Mucosa of descending colon (tissue), 3 donors: ENCODE results near the gene ZSWIM6. TPM values are rescaled to one million over a fixed set of nuclear protein-coding genes. Genes with fewer than 3 reads are reported as not detected.

Source experiments
- ATAC-seq: fragments of 200-7000 bp; cut with Tn5 transposase; one replicate; pipeline ENCODE4 v1.9.1; 2020; ENCODE audit warnings: mild to moderate bottlenecking, moderate library complexity
- DNase-seq, 3 donors: peaks; one replicate each; pipeline ENCODE4 v3.0.0-alpha.2; 2020
- H3K36me3 ChIP-seq: fragments of 200-600 bp; one replicate; pipeline ENCODE4 v1.8.0; 2021; ENCODE audit warnings: low read depth, mild to moderate bottlenecking
- H3K4me1 ChIP-seq: fragments of 200-600 bp; one replicate; pipeline ENCODE4 v1.8.0; 2021; ENCODE audit warnings: low read depth, mild to moderate bottlenecking
- H3K4me3 ChIP-seq: fragments of 200-600 bp; one replicate; pipeline ENCODE4 v1.8.0; 2021; ENCODE audit warnings: mild to moderate bottlenecking
- H3K9me3 ChIP-seq: fragments of 200-600 bp; one replicate; pipeline ENCODE4 v1.8.0; 2021; ENCODE audit warnings: mild to moderate bottlenecking
- intact Hi-C, 2 donors: fragments of 100-400 bp; cut with DNase I in 1 of 2; cut with micrococcal nuclease in 1 of 2; formaldehyde crosslinking; loops; one replicate each; pipeline versions ENCODE4 v1.11.0 to v1.11.1; 2022; cut with DNase I, micrococcal nuclease
- total RNA-seq, 3 donors: library from RNA; stranded (reverse); fragmentation: NEBNext Ultra II Directional in 2 of 3; extraction: Animal tissue kit (Norgen Biotek cat#: 25700) in 2 of 3; gene quantifications; one replicate each; pipeline versions ENCODE4 v1.2.1 to v1.2.4, GENCODE V29; 2021 to 2023
- TF ChIP-seq, protein P1 (sequence below): fragments of 200-600 bp; IDR thresholded peaks from one replicate; pipeline ENCODE4 v1.8.0; 2022; ENCODE audit warnings: antibody characterized with exemption, mild to moderate bottlenecking
- donor health status: DM: no; HTN: no; CAD: no; lungs with moderate emphysema.
- donor health status: DM: no; HTN: no; CAD: no.
- donor health status: DM: no; HTN: yes; CAD: no.

ZSWIM6 gene
- total RNA-seq, 3 donors from 2014 or later, result 26.2 to 39.4 (median 27.8) TPM

DNA sequence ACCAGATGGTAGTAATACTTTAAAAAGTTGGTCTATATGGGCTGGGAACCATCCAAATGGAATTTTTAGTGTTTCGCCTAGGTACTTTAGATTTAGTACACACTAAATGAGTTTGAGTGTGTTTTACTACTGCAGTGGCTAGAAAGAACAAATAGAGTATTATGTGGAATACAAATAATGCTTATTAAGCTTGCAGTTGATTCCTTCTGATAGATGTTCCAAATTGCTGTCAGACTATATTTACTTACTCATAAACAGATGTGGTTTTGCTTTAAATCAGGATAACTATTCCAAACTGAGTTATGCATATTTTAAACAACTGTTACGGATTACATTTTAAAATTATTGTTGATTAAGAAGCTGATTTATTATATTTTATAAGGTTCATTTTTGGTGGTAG, 103.3 kb downstream of the ZSWIM6 start:
- TF ChIP-seq, protein P1, sequence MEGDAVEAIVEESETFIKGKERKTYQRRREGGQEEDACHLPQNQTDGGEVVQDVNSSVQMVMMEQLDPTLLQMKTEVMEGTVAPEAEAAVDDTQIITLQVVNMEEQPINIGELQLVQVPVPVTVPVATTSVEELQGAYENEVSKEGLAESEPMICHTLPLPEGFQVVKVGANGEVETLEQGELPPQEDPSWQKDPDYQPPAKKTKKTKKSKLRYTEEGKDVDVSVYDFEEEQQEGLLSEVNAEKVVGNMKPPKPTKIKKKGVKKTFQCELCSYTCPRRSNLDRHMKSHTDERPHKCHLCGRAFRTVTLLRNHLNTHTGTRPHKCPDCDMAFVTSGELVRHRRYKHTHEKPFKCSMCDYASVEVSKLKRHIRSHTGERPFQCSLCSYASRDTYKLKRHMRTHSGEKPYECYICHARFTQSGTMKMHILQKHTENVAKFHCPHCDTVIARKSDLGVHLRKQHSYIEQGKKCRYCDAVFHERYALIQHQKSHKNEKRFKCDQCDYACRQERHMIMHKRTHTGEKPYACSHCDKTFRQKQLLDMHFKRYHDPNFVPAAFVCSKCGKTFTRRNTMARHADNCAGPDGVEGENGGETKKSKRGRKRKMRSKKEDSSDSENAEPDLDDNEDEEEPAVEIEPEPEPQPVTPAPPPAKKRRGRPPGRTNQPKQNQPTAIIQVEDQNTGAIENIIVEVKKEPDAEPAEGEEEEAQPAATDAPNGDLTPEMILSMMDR, result no peak

GRCh38 chr5:61438298-61438970, 106.4 kb downstream of the ZSWIM6 start:
- TF ChIP-seq, protein P1, result no peak
- no peak overlapping the region for H3K4me3 ChIP-seq
- no peaks in the 10 kb centered on the region for H3K4me1 ChIP-seq
- intact Hi-C loops, result loop anchor here in 1 of 2 donors (10.0 kb wide), 1 partner anchor 504 kb away; no protein-coding TSS in a partner anchor
- no peaks in the 10 kb centered on the region for H3K36me3 ChIP-seq
- peaks cover 31% of the 10 kb centered on the region for H3K9me3 ChIP-seq
- DNase-seq (no peak), ATAC-seq (no peak)

More for the DNA sequence above, 103.3 kb downstream of the ZSWIM6 start:
- H3K36me3 ChIP-seq, result no peaks in the 10 kb centered on the region
- H3K9me3 ChIP-seq, result peaks cover under 1% of the 10 kb centered on the region
- DNase-seq (no peak), ATAC-seq (no peak)
- H3K4me3 ChIP-seq, result no peak overlapping the region
- peaks cover 6% of the 10 kb centered on the region for H3K4me1 ChIP-seq
- intact Hi-C loops, result loop anchor here in 1 of 2 donors (10.0 kb wide), 1 partner anchor 501 kb away; no protein-coding TSS in a partner anchor

- Histone ChIP-seq H3K9me3 (peaks cover 33% of the 10 kb centered on the region), H3K4me1 (no peaks in the 10 kb centered on the region), H3K4me3 (no peak overlapping the region), H3K36me3 (no peaks in the 10 kb centered on the region)
- intact Hi-C loops, result no loop called here
- TF ChIP-seq, protein P1, result no peak
- DNase-seq (no peak), ATAC-seq (no peak)
These were observed 108.0 kb downstream of the ZSWIM6 start for GRCh38 chr5:61440086-61440485.

DNA sequence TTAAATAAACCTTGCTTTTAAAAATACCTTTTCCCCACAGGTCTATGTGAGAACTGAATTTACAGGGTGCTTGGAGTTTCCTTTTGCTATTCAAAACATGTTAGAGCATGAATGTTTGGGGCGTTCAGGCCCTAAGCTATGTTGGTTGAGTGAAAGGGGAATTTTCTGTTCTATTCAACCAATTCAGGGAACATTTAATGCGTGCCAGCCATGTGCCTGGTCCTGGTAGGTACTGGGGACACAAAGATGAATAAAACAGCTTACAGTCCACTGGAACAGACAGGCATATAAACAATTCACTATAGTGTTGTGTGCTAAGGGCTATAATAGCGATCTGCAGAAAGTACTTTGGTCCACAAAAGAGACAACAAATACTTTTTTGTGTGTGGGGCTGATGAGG, 108.5 kb downstream of the ZSWIM6 start:
- DNase-seq (no peak), ATAC-seq (no peak)
- Histone ChIP-seq H3K4me1 (no peaks in the 10 kb centered on the region), H3K9me3 (peaks cover 33% of the 10 kb centered on the region), H3K4me3 (no peak overlapping the region), H3K36me3 (no peaks in the 10 kb centered on the region)
- TF ChIP-seq, protein P1, result no peak
- intact Hi-C loops, result no loop called here

- DNase-seq (no peak), ATAC-seq (no peak)
- Histone ChIP-seq H3K9me3 (peaks cover 33% of the 10 kb centered on the region), H3K4me1 (no peaks in the 10 kb centered on the region), H3K4me3 (no peak overlapping the region), H3K36me3 (no peaks in the 10 kb centered on the region)
- TF ChIP-seq, protein P1, result no peak
- intact Hi-C loops, result no loop called here
These were observed 109.7 kb downstream of the ZSWIM6 start for GRCh38 chr5:61441742-61442141.
